NCI-H82 treated with DMSO at 0.1 percent for 48 hours (cell line): ENCODE results near the gene ETHE1.
"Not testable (repeated sequence)": the region's sequence is repeated elsewhere in the genome, so short reads cannot be mapped to it uniquely, and the experiment has no call there.

ENCODE experiments used
- DNase-seq: peaks from one replicate; lab custom pipeline; 2025; ENCODE audit not compliant: unreplicated experiment; lab: John Stamatoyannopoulos, UW

Gene ETHE1

GRCh38 chr19:43552616-43553015 lies 25.6 kb upstream of the ETHE1 start:
- peak; percentile 84 for DNase-seq

GRCh38 chr19:43552198-43552450 lies 25.1 kb upstream of the ETHE1 start:
- DNase-seq, result no peak

GRCh38 chr19:43551399-43552197 lies 24.6 kb upstream of the ETHE1 start:
- no peak for DNase-seq

- no peak for DNase-seq
Measured at GRCh38 chr19:43548706-43549105, 21.7 kb upstream of the ETHE1 start.

- not testable (repeated sequence) for DNase-seq
Measured at GRCh38 chr19:43547926-43548325, 20.9 kb upstream of the ETHE1 start.

- DNase-seq, result no peak
Measured at GRCh38 chr19:43546581-43546980, 19.6 kb upstream of the ETHE1 start.

GRCh38 chr19:43545981-43546380 lies 19.0 kb upstream of the ETHE1 start:
- no peak for DNase-seq

- no peak for DNase-seq
Measured at GRCh38 chr19:43545276-43545675, 18.3 kb upstream of the ETHE1 start.

- DNase-seq, result no peak
Measured at GRCh38 chr19:43544077-43544476, 17.1 kb upstream of the ETHE1 start.

- DNase-seq, result no peak
Measured at GRCh38 chr19:43541920-43542650, 15.1 kb upstream of the ETHE1 start.

- no peak for DNase-seq
Measured at GRCh38 chr19:43540381-43540780, 13.4 kb upstream of the ETHE1 start.

- DNase-seq, result no peak
Measured at GRCh38 chr19:43538922-43539321, 11.9 kb upstream of the ETHE1 start.

- peak; percentile 27 for DNase-seq
Measured at GRCh38 chr19:43534816-43535761, 8.1 kb upstream of the ETHE1 start.

- no peak for DNase-seq
Measured at GRCh38 chr19:43534305-43534815, 7.4 kb upstream of the ETHE1 start.

GRCh38 chr19:43533546-43534304 lies 6.7 kb upstream of the ETHE1 start:
- DNase-seq, result peak; percentile 99

- DNase-seq, result peak; percentile 91
Measured at GRCh38 chr19:43532962-43533545, 6.1 kb upstream of the ETHE1 start, which contains the start of gene ZNF575. Gene ZNF575, plus strand, starts transcription at chr19:43533188. Its CDS starts 1,235 bp downstream, at chr19:43534423.

- no peak for DNase-seq
Measured at GRCh38 chr19:43532571-43532961, 5.6 kb upstream of the ETHE1 start.

GRCh38 chr19:43527860-43528622 lies 1.0 kb upstream of the ETHE1 start:
- no peak for DNase-seq
